DMS153 treated with DMSO at 0.1 percent for 48 hours (cell line): ENCODE data around the gene SLC24A4.

Experiments used
- DNase-seq: peaks from one replicate; lab custom pipeline; 2025; ENCODE audit not compliant: unreplicated experiment; lab: John Stamatoyannopoulos, UW

Gene SLC24A4

DNA sequence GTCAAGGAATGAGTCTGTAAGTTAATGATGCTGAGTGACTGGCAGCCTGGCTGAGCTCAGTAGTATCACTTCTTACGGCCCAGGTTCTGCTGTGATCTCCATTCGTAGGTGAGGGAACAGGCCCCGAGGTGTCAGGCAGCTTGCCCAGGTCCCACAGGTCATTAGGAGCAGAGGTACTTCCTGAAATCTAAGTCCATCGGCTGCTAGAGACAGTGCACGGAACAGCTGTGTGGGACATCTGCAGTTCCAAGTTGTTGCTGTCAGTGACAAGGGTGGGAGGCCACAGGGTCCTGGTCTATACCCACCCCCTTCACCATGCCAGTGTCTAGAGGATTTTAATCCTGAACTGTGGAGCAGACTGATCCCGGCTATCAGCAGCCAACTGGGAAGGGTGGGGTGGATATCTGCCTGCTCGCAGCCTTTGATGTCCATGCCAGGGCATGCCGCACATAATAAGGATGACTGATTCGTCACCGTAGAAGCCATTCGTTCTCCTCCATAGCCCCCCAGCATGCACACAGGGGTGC lies 108.3 kb downstream of the SLC24A4 start:
- no peak for DNase-seq

GRCh38 chr14:92433407-92433806 lies 110.4 kb downstream of the SLC24A4 start:
- DNase-seq, result no peak

- DNase-seq, result no peak
These were observed 112.2 kb downstream of the SLC24A4 start for GRCh38 chr14:92435154-92435553.

GRCh38 chr14:92436115-92436776 lies 113.3 kb downstream of the SLC24A4 start:
- no peak for DNase-seq

DNA sequence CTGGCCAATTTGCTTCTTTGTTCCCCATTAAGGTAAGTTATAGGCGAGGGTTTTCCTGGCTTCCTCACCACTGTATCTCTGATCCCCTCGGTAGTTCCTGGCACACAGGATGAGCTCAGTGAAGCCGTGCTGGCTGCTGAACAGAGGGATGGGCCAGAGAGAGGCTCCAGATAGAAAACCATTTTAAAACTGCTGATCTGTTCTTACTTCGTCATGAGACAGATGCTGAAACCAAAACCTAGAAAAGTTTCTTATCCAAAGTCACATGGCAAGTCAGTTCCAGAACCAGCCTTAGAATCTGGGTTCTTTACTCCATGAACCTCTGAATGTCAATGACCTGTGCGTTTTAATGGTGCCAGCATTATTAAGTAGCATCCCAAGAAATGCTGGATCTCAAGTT lies 114.3 kb downstream of the SLC24A4 start:
- no peak for DNase-seq

DNA sequence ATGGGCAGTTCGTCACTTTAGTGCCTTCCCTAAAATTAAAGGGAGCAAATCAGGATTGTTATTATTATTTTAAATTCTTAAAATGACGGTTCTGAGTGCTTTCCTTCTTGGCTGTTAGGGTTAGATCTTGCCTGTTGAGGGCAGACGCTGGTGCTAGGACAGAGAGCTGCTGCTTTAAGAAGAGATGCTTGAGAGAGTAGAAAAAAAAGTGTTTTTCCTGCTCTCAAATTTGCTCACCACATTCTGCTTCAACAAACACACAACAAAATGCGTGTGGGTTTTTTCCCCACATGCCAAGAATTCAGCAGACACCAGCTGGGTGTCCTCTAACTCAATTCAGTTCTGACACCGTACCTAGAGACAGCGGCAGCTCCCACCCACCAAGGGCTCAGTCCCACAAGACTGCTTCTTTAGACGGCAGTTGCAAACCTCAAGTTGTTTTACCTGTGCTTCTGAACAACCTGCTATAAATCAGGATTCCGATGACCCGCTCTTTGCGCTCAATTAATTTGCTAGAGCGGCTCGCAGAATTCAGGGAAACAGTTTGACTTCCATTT lies 114.8 kb downstream of the SLC24A4 start:
- no peak for DNase-seq

GRCh38 chr14:92439537-92440344 lies 116.8 kb downstream of the SLC24A4 start:
- DNase-seq, result no peak

DNA sequence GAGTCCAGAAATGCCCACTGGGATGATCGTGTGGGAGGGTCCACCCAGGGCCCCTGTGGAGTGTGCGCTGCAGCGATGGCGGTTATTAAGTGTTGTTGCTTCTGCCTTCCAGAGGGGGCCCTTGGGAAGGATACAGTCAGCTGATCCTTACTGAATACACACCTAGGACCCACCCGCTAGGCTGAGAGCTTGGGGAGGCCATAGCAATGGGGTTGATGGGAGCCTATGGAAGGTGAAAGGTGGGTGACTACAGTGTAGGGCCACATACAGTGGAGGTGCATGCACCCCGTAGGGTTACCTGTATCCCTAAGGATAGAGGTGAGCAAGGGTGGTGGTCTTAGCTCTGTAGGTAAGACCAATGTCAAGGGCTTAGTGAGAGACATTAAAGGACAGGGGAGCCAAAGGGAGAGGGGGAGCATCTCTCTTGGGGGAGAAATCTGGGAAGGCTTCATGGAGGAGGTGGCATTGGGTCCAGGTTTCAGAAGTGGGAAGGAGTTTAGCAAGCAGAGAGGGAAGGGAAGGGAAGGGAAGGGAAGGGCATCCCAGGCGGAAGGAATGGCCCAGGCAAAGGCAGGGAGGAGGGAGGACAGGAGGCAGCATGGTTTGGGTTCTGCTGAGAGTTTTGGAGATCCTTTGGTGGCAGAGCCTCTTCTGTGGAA lies 117.5 kb downstream of the SLC24A4 start:
- DNase-seq, result no peak

GRCh38 chr14:92441751-92442504 lies 119.0 kb downstream of the SLC24A4 start:
- DNase-seq, result no peak

DNA sequence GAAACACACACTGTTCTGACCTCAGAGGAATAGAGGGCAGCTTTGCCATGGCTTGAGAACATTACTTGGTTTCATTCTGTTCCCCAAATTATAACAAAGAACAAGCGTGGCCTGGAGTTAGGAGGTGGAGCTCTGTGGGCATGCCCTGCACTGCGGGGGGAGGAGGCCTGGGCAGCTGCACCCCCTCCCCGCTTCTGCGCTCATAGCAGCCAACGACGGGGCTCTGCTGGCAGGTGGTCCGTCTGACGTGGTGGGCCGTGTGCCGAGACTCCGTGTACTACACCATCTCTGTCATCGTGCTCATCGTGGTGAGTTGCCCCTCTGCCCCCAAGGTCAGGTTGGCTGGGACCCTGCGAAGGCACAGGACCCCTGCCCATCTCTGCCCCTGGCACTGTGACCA lies 120.2 kb downstream of the SLC24A4 start:
- no peak for DNase-seq

DNA sequence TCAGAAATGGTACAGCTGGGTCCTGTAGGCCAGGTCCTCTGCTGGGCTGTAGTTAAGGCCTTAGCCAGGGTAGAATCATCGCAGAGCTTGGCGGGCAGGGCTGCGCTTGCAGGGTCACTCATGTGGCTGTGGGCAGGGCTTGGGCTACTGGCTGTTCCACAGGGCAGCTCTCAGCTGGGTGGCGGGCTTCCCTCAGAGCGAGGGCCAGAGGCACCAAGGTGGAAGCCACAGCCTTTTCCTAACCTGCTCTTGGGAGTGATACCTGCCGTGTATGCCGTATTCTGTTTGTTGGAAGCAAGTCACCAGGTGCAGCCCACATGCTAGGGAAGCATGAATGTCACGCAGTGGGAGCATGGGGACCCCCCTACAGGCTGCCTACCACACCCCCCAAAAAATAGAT lies 120.8 kb downstream of the SLC24A4 start:
- no peak for DNase-seq

DNA sequence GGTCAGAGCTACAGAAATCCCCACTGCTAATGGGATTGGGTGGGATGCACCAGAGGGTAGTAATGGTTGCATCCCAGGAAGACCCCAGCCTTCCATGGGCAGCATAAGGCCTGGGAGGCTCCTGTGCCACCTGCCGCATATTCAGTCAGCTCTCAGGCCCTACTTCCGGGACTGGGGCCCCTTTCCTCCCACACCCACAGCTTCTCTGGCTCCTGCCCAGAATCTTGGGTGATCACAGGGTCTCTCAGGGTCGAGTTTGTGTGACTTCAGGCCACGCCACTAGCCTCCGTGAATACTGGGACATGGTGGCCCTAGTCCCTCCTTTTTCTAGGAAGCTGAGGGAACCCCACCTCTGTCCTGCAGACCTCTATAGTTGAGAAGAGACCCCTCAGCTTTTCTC lies 123.8 kb downstream of the SLC24A4 start:
- DNase-seq, result no peak

GRCh38 chr14:92447416-92448197 lies 124.6 kb downstream of the SLC24A4 start:
- no peak for DNase-seq

DNA sequence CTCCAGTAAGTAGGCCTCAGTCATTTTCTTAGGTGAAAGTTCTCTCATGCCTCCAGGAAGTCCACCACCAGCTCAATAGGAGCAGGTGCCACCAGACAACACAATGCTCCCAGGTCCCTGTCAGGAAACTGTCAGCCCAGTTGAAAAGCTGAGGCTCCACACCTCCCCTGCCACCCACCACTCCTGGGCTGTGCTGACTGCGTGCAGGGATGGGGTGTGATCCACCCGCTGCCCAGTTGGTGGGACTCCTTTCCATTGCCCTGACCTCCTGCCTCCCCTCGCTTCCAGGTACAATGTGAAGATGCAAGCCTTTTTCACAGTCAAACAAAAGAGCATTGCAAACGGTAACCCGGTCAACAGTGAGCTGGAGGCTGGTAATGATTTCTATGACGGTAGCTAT lies 125.8 kb downstream of the SLC24A4 start:
- no peak for DNase-seq

GRCh38 chr14:92449404-92450181 lies 126.6 kb downstream of the SLC24A4 start:
- no peak for DNase-seq

DNA sequence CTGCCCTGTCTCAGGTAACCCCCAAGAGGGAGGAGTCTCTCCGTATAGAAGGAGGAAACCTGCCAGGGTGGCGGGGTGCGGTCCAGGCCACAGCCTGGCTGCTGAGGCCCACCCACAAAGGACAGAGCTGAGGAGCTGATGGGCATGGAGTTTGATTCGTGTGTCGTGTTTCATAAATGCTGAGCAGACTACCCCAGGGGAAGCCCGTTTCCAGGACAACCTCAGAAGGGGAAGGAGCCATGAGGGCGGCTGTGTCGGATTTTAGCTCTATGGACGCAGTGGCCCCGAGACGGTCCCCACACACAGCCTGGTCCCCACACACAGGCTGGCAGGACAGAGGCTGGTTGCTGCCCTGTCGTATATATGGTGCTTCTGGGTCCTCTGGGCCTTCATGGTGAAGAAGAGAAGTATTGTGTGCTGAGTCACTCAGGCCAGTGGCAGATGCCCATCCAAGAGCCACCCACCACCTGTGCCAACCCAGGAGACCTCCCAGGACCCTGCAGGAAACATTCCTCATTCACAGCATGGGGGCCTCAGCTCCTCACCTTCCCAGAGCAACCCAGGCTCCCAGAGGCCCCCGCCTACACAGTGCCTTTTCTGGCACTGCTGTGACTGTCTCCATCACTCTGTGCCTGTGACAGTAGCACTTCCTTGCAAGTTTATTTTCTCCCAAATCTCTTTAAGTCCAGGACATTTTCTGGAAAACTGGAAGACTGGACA lies 127.5 kb downstream of the SLC24A4 start:
- DNase-seq, result no peak

GRCh38 chr14:92451245-92451644 lies 128.3 kb downstream of the SLC24A4 start:
- no peak for DNase-seq

- no peak for DNase-seq
These were observed 128.8 kb downstream of the SLC24A4 start for GRCh38 chr14:92451755-92452154.

DNA sequence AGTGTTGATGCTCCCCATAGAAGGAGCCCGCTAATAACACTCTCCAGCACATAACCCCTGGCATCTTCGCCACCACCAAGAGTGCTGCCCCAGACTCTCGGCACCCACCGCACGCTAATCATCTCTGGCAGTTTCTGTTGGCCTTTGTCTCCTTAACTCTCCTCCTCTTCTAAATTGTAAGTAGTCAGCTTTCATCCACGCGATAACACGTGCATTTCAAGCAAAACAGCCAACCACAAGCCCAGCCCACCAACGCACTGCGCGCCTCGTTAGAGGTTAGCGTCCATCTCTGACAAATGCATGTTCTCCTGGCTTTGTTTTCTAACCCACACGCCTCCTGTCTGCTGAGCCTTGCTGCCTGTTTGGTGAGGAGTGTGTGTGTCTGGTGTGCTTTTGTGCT lies 129.5 kb downstream of the SLC24A4 start:
- no peak for DNase-seq
